HG03159 (cell line): Measurements from ENCODE around the gene RPF1.
"Not testable (repeated sequence)": the region's sequence is repeated elsewhere in the genome, so short reads cannot be mapped to it uniquely, and the experiment has no call there.

Experiments
- ATAC-seq: cut with Tn5 transposase; IDR thresholded peaks from one replicate; pipeline ENCODE4 v1.9.1; 2021; ENCODE audit warnings: mild to moderate bottlenecking, moderate library complexity; ENCODE audit not compliant: unreplicated experiment

RPF1 gene

GRCh38 chr1:84489766-84490165, 10.7 kb downstream of the RPF1 start:
- no peak for ATAC-seq

- ATAC-seq: no peak
Measured at GRCh38 chr1:84492726-84493125, 13.7 kb downstream of the RPF1 start.

- no peak for ATAC-seq
Measured at GRCh38 chr1:84493747-84494146, 14.7 kb downstream of the RPF1 start.

GRCh38 chr1:84496498-84496897, 17.4 kb downstream of the RPF1 start:
- ATAC-seq: no peak

GRCh38 chr1:84497631-84498275, 18.7 kb downstream of the RPF1 start:
- ATAC-seq: no peak

- ATAC-seq: no peak
Measured at GRCh38 chr1:84502927-84503326, 23.9 kb downstream of the RPF1 start.

- no peak for ATAC-seq
Measured at GRCh38 chr1:84504580-84505492, 25.8 kb downstream of the RPF1 start.

GRCh38 chr1:84505493-84506001, 26.5 kb downstream of the RPF1 start:
- peak; percentile 33 for ATAC-seq

GRCh38 chr1:84506002-84506728, 27.1 kb downstream of the RPF1 start, which contains the start of the genes GNG5 and SPATA1:
Gene GNG5, minus strand, starts transcription at chr1:84506581. Its CDS starts 490 bp downstream, at chr1:84506091.
Gene SPATA1, plus strand, starts transcription at chr1:84506386. Its CDS starts 9,974 bp downstream, at chr1:84516360.
- peak; percentile 82 for ATAC-seq

- no peak for ATAC-seq
Measured at GRCh38 chr1:84506729-84507453, 27.8 kb downstream of the RPF1 start.

GRCh38 chr1:84507887-84508286, 28.8 kb downstream of the RPF1 start:
- not testable (repeated sequence) for ATAC-seq

- no peak for ATAC-seq
Measured at GRCh38 chr1:84508510-84508909, 29.4 kb downstream of the RPF1 start.

GRCh38 chr1:84509029-84509428, 30.0 kb downstream of the RPF1 start:
- no peak for ATAC-seq

GRCh38 chr1:84510165-84510564, 31.1 kb downstream of the RPF1 start:
- ATAC-seq: no peak

GRCh38 chr1:84510668-84511067, 31.6 kb downstream of the RPF1 start:
- ATAC-seq: no peak

- no peak for ATAC-seq
Measured at GRCh38 chr1:84524590-84524989, 45.5 kb downstream of the RPF1 start.

- no peak for ATAC-seq
Measured at GRCh38 chr1:84525779-84526178, 46.7 kb downstream of the RPF1 start.

GRCh38 chr1:84538599-84538998, 59.5 kb downstream of the RPF1 start:
- peak; percentile 49 for ATAC-seq

- no peak for ATAC-seq
Measured at GRCh38 chr1:84539972-84540371, 60.9 kb downstream of the RPF1 start.

GRCh38 chr1:84540759-84541158, 61.7 kb downstream of the RPF1 start:
- no peak for ATAC-seq
